Measurements from ENCODE around the gene IL22.
A peak's percentile ranks its signal among the peaks of the same experiment; 100 is the strongest.

Gene IL22

DNA sequence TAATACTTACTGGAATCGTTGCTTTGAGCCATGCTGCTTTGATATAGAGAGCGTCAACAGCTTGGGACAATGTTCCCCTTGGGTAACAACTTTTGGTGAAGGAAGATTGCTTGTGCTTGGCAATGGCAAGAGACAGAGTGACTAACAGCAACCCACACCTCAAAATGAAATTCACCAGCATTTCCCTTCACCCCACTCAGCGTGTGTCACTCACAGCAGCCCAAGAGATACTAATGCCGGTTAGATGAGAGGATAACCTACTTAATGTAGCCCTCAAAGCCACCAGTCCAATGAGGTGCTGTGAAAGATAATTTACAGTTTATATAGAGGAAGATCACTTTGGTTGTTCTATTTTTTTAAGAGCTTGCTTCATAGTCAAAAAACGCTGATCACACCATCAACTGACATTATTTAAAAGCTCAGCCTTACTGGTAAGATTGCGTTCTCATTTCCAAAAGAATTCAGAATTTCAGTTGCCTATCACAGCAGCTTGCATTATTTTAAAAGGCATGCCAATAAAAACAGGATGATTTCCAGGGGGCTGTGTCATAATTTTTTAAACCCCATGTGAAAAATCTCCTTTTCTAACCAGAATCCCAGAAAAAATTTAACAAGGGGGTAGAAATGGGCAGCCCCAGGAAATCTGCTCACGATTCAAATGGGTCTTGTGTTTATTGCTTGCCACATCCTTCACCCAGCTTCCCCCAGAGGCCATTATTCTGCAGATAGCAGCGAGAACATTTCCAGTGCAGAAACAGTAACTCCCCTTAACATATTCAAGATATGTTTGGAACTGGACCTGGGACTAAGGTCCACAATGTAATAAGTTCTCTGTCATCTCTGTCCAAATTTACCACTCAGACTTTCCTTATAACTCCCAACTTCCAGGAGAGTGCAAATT lies 27.6 kb downstream of the IL22 start, which contains the start of gene IL26:
Gene IL26 (minus strand): TSS at position 235 of the 901 bp plus-strand sequence. CDS start 54 bp downstream, at position 181.
- no peak for TF ChIP-seq NFIC (IDR thresholded peaks at IDR 0.05)
- no peak for TF ChIP-seq RAD21 (IDR thresholded peaks at IDR 0.05; ENCODE audit: low read depth)
- TF ChIP-seq CREB1 (IDR thresholded peaks at IDR 0.05; ENCODE audit: low read depth) = no peak
- TF ChIP-seq TAF1 (IDR thresholded peaks at IDR 0.05; ENCODE audit: low read depth) = no peak

GRCh38 chr12:68224613-68225285 lies 28.7 kb downstream of the IL22 start:
- TF ChIP-seq USF1 (IDR thresholded peaks at IDR 0.05) (no peak), ZBTB7A (IDR thresholded peaks at IDR 0.05; ENCODE audit: low read depth) (no peak), REST (IDR thresholded peaks at IDR 0.05; ENCODE audit: low read depth) (no peak), YY1 (IDR thresholded peaks at IDR 0.05; ENCODE audit: low read depth) (no peak), TCF12 (IDR thresholded peaks at IDR 0.05; ENCODE audit: low read depth) (no peak), EGR1 (IDR thresholded peaks at IDR 0.05) (no peak), EP300 (IDR thresholded peaks at IDR 0.05; ENCODE audit: borderline replicate concordance) (no peak), TAF1 (IDR thresholded peaks at IDR 0.05; ENCODE audit: low read depth) (no peak), NFIC (IDR thresholded peaks at IDR 0.05) (no peak), CEBPB (IDR thresholded peaks at IDR 0.05) (no peak), RAD21 (IDR thresholded peaks at IDR 0.05; ENCODE audit: low read depth) (no peak), CREB1 (IDR thresholded peaks at IDR 0.05; ENCODE audit: low read depth) (no peak), TEAD4 (IDR thresholded peaks at IDR 0.05) (no peak), FOXM1 (IDR thresholded peaks at IDR 0.05; ENCODE audit: borderline replicate concordance, low read depth) (no peak)
- TF ChIP-seq, protein P1, sequence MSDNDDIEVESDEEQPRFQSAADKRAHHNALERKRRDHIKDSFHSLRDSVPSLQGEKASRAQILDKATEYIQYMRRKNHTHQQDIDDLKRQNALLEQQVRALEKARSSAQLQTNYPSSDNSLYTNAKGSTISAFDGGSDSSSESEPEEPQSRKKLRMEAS (IDR thresholded peaks at IDR 0.05) = no peak

DNA sequence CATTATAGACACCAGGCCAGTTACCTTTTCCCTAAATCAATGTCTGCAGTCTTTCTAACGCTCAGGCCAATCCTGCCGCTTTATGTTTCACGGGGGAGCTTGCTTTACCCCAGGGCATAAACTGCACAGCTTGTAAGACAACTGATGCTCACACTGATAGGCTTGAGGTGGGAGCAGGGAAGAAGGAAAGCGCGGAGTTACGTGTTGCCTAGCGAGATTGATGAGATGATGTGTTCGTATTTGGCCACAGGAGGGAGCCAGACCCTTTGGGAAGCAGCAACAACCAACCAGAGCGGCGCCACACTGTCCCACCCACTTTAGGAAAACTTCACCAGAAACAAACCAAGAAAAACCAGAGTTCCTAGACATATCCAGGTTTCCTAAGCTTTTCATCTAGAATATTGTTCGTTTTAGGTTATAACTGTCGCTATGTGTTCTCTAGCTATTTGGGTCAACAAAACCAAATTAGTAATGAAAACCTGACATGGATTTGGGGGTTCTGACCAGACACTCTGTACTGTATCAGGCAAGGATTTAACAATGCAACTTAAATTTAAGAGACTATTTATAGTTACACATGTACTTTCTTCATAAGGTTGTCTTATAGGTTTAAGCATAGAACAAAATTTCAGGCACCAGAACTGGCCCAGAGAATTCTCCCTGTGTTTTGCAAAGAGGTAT lies 30.2 kb downstream of the IL22 start:
- TF ChIP-seq YY1 (IDR thresholded peaks at IDR 0.05; ENCODE audit: low read depth) = no peak
- peak; percentile 99 for TF ChIP-seq RAD21 (IDR thresholded peaks at IDR 0.05; ENCODE audit: low read depth)

GRCh38 chr12:68222326-68222725 lies 31.1 kb downstream of the IL22 start:
- TF ChIP-seq CEBPB (IDR thresholded peaks at IDR 0.05) (peak; percentile 27; the same call in 1 of the 2 replicates), TCF12 (IDR thresholded peaks at IDR 0.05; ENCODE audit: low read depth) (no peak)

DNA sequence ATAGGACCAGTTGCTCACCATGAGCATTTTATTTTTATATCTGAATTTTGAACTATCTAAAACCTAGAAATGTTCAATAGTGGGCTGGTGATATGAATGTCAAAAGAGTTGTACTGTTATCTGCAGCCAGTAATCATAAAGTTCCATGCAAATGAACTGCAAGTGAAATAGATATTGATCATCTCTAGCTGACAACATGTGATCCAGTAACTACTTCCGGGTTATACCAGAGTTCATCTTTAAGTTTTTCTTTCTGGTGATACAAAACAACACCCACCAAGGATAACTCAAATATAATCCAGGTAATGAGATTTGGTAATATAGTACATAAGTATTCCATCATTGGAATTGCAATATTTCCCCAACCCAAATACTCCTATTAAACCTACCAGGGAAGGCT lies 31.9 kb downstream of the IL22 start:
- TF ChIP-seq CREB1 (IDR thresholded peaks at IDR 0.05; ENCODE audit: low read depth) (no peak), REST (IDR thresholded peaks at IDR 0.05; ENCODE audit: low read depth) (no peak), EGR1 (IDR thresholded peaks at IDR 0.05) (no peak), TCF12 (IDR thresholded peaks at IDR 0.05; ENCODE audit: low read depth) (no peak), TEAD4 (IDR thresholded peaks at IDR 0.05) (no peak), EP300 (IDR thresholded peaks at IDR 0.05; ENCODE audit: borderline replicate concordance) (no peak), FOXM1 (IDR thresholded peaks at IDR 0.05; ENCODE audit: borderline replicate concordance, low read depth) (no peak), USF1 (IDR thresholded peaks at IDR 0.05) (no peak), CEBPB (IDR thresholded peaks at IDR 0.05) (no peak)
- TF ChIP-seq, protein P1 (IDR thresholded peaks at IDR 0.05) = no peak
